CD4-positive, alpha-beta memory T cell (primary cell): ENCODE measurements around the gene MXRA8. TPM values are rescaled to one million over a fixed set of nuclear protein-coding genes. Genes with fewer than 3 reads are reported as not detected.
A peak's percentile ranks its signal among the peaks of the same experiment; 100 is the strongest.

Source experiments
- CTCF ChIA-PET: fragments of 350-600 bp; sonication (Branson Sonifier 250); formaldehyde crosslinking; loops from one replicate; lab custom pipeline; 2021; ENCODE audit warnings: inconsistent platforms; ENCODE audit not compliant: partially characterized antibody; lab: Charles Lee
- POLR2A ChIA-PET: fragments of 350-600 bp; sonication (Branson Sonifier 250); formaldehyde crosslinking; loops from one replicate; lab custom pipeline; 2021; ENCODE audit not compliant: partially characterized antibody; lab: Charles Lee
- DNase-seq, 5 donors: peaks; one replicate each; pipeline versions ENCODE4 v3.0.0 to v3.0.0-alpha.2; 2020 to 2022; ENCODE audit warnings: mixed read lengths in 1 of 5
- H3K27ac ChIP-seq: one replicate; pipeline ENCODE4 v1.7.0; 2013; ENCODE audit warnings: low read depth, low read length
- H3K27me3 ChIP-seq: 2 replicates; pipeline ENCODE4 v1.7.0; 2013; ENCODE audit warnings: mild to moderate bottlenecking, low read length, moderate library complexity; ENCODE audit not compliant: insufficient read depth
- H3K36me3 ChIP-seq: 2 replicates; pipeline ENCODE4 v1.7.0; 2013; ENCODE audit warnings: mild to moderate bottlenecking, low read length, moderate library complexity; ENCODE audit not compliant: insufficient read depth
- H3K4me1 ChIP-seq: 2 replicates; pipeline ENCODE4 v1.7.0; 2013; ENCODE audit warnings: mild to moderate bottlenecking, low read length, moderate library complexity; ENCODE audit not compliant: insufficient read depth
- H3K4me3 ChIP-seq, 2 donors: one replicate each; pipeline ENCODE4 v1.7.0; 2013; ENCODE audit warnings: low read length in 2 of 2, mild to moderate bottlenecking in 1 of 2
- H3K9me3 ChIP-seq, 2 donors: one replicate each; pipeline ENCODE4 v1.7.0; 2013; ENCODE audit warnings: low read length in 2 of 2, control low read depth in 1 of 2; ENCODE audit not compliant: control insufficient read depth in 1 of 2
- H3K27ac Mint-ChIP-seq, 7 donors: one replicate each; pipeline ENCODE4 v1.8.0; 2020 to 2021; ENCODE audit warnings: mixed read lengths in 7 of 7, mild to moderate bottlenecking in 6 of 7, inconsistent platforms in 3 of 7, moderate library complexity in 3 of 7
- H3K27me3 Mint-ChIP-seq, 2 donors: one replicate each; pipeline ENCODE4 v1.8.0; 2020 to 2021; ENCODE audit warnings: mixed read lengths in 2 of 2
- H3K36me3 Mint-ChIP-seq, 2 donors: one replicate each; pipeline ENCODE4 v1.8.0; 2020 to 2021; ENCODE audit warnings: mixed read lengths in 2 of 2, inconsistent platforms in 1 of 2, mild to moderate bottlenecking in 1 of 2
- H3K4me1 Mint-ChIP-seq, 4 donors: one replicate each; pipeline ENCODE4 v1.8.0; 2020 to 2021; ENCODE audit warnings: mixed read lengths in 4 of 4, mild to moderate bottlenecking in 1 of 4
- H3K4me3 Mint-ChIP-seq, 8 donors: one replicate each; pipeline ENCODE4 v1.8.0; 2020 to 2021; ENCODE audit warnings: mixed read lengths in 8 of 8, mild to moderate bottlenecking in 7 of 8, moderate library complexity in 6 of 8, inconsistent platforms in 3 of 8
- H3K9me3 Mint-ChIP-seq, 8 donors: one replicate each; pipeline ENCODE4 v1.8.0; 2020 to 2021; ENCODE audit warnings: mixed read lengths in 8 of 8, mild to moderate bottlenecking in 5 of 8, inconsistent platforms in 3 of 8, moderate library complexity in 1 of 8
- intact Hi-C: fragments of 100-400 bp; cut with micrococcal nuclease; formaldehyde crosslinking; loops from one replicate; pipeline ENCODE4 v1.15.1; 2023
- polyA plus RNA-seq, 2 donors: library from polyadenylated mRNA; unstranded; fragments of 300-500 nt; fragmentation: Illumina TruSeq; gene quantifications; one replicate each; pipeline ENCODE4 v1.2.3, GENCODE V29; 2021
- total RNA-seq, 2 experiments: library from RNA; stranded (reverse); gene quantifications; one replicate each; pipeline ENCODE4 v1.2.3, GENCODE V29; 2021

MXRA8 gene
- total and polyA plus RNA-seq, 4 experiments from 2014 or later: 0.35 to 0.57 TPM; not detected in 2

DNA sequence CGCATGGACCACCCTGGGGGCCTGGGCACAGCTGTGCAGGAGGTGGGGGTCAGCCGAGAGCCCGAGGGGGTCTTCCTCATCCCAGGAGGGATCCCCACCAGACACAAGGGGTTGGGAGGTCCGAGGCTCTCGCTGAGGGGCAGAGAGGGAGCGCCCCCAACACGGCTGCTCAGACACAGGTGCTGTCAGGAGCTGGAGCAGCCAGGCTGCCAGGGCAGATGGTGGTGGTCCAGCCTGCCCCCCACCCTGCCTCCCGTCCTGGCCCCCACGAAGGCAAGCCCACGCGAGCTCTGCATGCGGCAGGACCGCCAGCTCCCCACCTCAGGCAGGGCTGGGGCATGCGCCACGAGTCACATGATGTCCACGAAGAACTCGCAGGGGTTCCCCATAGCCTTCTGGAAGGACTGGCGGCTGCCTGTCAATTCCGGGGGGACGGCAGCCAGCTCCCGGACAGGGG lies 22.5 kb downstream of the MXRA8 start:
- no peaks in the 10 kb centered on the region for H3K36me3 ChIP-seq
- no peak overlapping the region for H3K27ac Mint-ChIP-seq
- H3K4me3 ChIP-seq: no peak overlapping the region
- no peak for DNase-seq
- H3K4me1 ChIP-seq: no peaks in the 10 kb centered on the region
- H3K4me3 Mint-ChIP-seq: no peak overlapping the region
- no peak overlapping the region for H3K27ac ChIP-seq
- H3K27me3 ChIP-seq: no peaks in the 10 kb centered on the region
- ChIA-PET POLR2A (interaction anchor here (1.1 to 1.6 kb wide), 3 partner anchors 15 to 64 kb away, joined by 3 read pairs; no protein-coding TSS in a partner anchor), CTCF (no interaction called here)
- intact Hi-C loops: no loop called here
- H3K9me3 Mint-ChIP-seq: no peaks in the 10 kb centered on the region
- H3K36me3 Mint-ChIP-seq: peaks cover 4 to 6% of the 10 kb centered on the region in 2 donors
- H3K4me1 Mint-ChIP-seq: peaks cover 0 to 3% (median 1%) of the 10 kb centered on the region in 4 donors
- no peaks in the 10 kb centered on the region for H3K27me3 Mint-ChIP-seq
- H3K9me3 ChIP-seq: no peaks in the 10 kb centered on the region

DNA sequence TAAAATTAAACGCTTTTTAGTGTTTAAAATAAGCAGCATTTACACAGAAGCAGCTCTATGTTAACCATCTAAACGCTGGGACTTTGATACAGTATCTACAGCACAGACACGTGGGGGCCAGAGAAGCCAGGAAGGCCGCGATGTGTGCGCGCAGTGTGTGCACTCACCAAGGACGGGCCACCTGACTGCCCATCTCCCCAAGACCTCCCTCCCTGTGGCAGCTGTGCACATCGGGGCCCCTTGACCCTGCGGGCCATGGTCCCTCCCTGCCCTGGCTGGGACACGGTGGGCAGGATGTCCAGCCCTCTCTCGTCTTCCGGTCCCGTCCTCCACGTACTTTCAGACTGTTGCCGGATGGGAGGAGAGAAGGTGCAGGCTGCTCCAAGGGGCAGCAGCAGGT lies 23.1 kb downstream of the MXRA8 start:
- ChIA-PET POLR2A (interaction anchor here (1.1 to 1.6 kb wide), 2 partner anchors 24 to 65 kb away, joined by 3 read pairs; no protein-coding TSS in a partner anchor), CTCF (no interaction called here)
- H3K4me3 ChIP-seq: no peak overlapping the region
- no peak for DNase-seq
- Mint-ChIP-seq H3K4me3 (no peak overlapping the region), H3K9me3 (no peaks in the 10 kb centered on the region), H3K27ac (peak overlapping the region in 1 of 7 donors; percentile 65), H3K27me3 (no peaks in the 10 kb centered on the region), H3K36me3 (peaks cover 0 to 6% of the 10 kb centered on the region in 2 donors), H3K4me1 (no peaks in the 10 kb centered on the region)
- no peaks in the 10 kb centered on the region for H3K9me3 ChIP-seq
- no peaks in the 10 kb centered on the region for H3K36me3 ChIP-seq
- no peak overlapping the region for H3K27ac ChIP-seq
- no peaks in the 10 kb centered on the region for H3K4me1 ChIP-seq
- no peaks in the 10 kb centered on the region for H3K27me3 ChIP-seq
- intact Hi-C loops: no loop called here

DNA sequence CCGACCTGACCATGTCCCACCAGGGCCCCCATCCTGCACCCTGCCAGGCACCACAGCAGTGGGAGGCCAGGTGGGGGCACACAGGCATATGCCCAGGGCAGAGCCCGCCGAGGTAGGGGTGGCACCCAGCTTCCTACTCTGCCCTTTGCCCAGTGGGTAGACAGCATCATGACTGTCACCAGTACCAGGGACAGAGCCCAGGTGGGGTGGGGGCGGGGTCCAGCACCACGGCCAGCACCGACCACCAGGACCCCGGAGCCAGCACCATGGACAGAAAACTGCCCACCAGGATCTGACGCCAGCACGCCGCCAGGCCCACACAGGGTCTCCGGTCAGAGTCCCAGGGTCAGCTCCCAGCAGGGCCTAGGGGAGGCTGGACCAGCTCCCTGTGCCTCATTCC lies 23.5 kb downstream of the MXRA8 start:
- H3K4me1 ChIP-seq: no peaks in the 10 kb centered on the region
- Mint-ChIP-seq H3K27me3 (no peaks in the 10 kb centered on the region), H3K4me3 (no peak overlapping the region), H3K36me3 (peaks cover 0 to 5% of the 10 kb centered on the region in 2 donors), H3K4me1 (peaks cover 0 to 2% (median 1%) of the 10 kb centered on the region in 4 donors), H3K27ac (peak overlapping the region in 1 of 7 donors; percentile 65), H3K9me3 (no peaks in the 10 kb centered on the region)
- no peak for DNase-seq
- H3K4me3 ChIP-seq: no peak overlapping the region
- H3K27me3 ChIP-seq: no peaks in the 10 kb centered on the region
- no peak overlapping the region for H3K27ac ChIP-seq
- H3K9me3 ChIP-seq: no peaks in the 10 kb centered on the region
- no peaks in the 10 kb centered on the region for H3K36me3 ChIP-seq
- CTCF ChIA-PET: no interaction called here
- POLR2A ChIA-PET: interaction anchor here (1.6 kb wide), 1 partner anchor 23 kb away, joined by 3 read pairs; no protein-coding TSS in a partner anchor
- intact Hi-C loops: no loop called here

DNA sequence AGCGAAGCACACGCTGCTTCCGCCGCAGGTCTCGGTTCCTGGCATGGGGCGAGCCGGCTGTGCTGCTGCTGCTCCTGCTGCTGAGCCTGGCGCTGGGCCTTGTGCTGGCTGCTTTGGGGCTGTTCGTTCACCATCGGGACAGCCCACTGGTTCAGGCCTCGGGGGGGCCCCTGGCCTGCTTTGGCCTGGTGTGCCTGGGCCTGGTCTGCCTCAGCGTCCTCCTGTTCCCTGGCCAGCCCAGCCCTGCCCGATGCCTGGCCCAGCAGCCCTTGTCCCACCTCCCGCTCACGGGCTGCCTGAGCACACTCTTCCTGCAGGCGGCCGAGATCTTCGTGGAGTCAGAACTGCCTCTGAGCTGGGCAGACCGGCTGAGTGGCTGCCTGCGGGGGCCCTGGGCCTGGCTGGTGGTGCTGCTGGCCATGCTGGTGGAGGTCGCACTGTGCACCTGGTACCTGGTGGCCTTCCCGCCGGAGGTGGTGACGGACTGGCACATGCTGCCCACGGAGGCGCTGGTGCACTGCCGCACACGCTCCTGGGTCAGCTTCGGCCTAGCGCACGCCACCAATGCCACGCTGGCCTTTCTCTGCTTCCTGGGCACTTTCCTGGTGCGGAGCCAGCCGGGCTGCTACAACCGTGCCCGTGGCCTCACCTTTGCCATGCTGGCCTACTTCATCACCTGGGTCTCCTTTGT lies 24.7 kb downstream of the MXRA8 start:
- Histone ChIP-seq H3K9me3 (no peaks in the 10 kb centered on the region), H3K4me3 (no peak overlapping the region), H3K4me1 (no peaks in the 10 kb centered on the region), H3K27ac (no peak overlapping the region), H3K36me3 (no peaks in the 10 kb centered on the region), H3K27me3 (no peaks in the 10 kb centered on the region)
- Mint-ChIP-seq H3K36me3 (peaks cover 0 to under 1% of the 10 kb centered on the region in 2 donors), H3K27me3 (no peaks in the 10 kb centered on the region), H3K9me3 (no peaks in the 10 kb centered on the region), H3K4me3 (no peak overlapping the region), H3K4me1 (peaks cover 0 to 9% (median 4%) of the 10 kb centered on the region in 4 donors), H3K27ac (no peak overlapping the region)
- ChIA-PET POLR2A (no interaction called here), CTCF (no interaction called here)
- intact Hi-C loops: no loop called here
- no peak for DNase-seq

DNA sequence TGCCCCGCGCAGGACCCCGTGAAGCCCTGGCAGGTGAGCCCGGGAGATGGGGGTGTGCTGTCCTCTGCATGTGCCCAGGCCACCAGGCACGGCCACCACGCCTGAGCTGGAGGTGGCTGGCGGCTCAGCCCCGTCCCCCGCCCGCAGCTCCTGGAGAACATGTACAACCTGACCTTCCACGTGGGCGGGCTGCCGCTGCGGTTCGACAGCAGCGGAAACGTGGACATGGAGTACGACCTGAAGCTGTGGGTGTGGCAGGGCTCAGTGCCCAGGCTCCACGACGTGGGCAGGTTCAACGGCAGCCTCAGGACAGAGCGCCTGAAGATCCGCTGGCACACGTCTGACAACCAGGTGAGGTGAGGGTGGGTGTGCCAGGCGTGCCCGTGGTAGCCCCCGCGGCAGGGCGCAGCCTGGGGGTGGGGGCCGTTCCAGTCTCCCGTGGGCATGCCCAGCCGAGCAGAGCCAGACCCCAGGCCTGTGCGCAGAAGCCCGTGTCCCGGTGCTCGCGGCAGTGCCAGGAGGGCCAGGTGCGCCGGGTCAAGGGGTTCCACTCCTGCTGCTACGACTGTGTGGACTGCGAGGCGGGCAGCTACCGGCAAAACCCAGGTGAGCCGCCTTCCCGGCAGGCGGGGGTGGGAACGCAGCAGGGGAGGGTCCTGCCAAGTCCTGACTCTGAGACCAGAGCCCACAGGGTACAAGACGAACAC lies 25.4 kb downstream of the MXRA8 start:
- H3K9me3 Mint-ChIP-seq: no peaks in the 10 kb centered on the region
- DNase-seq: no peak
- H3K4me3 Mint-ChIP-seq: no peak overlapping the region
- no peak overlapping the region for H3K27ac Mint-ChIP-seq
- intact Hi-C loops: no loop called here
- H3K27ac ChIP-seq: no peak overlapping the region
- no peaks in the 10 kb centered on the region for H3K4me1 ChIP-seq
- no peaks in the 10 kb centered on the region for H3K9me3 ChIP-seq
- no peaks in the 10 kb centered on the region for H3K27me3 ChIP-seq
- H3K4me1 Mint-ChIP-seq: peaks cover 0 to 9% (median 4%) of the 10 kb centered on the region in 4 donors
- H3K36me3 Mint-ChIP-seq: no peaks in the 10 kb centered on the region
- no peak overlapping the region for H3K4me3 ChIP-seq
- H3K36me3 ChIP-seq: no peaks in the 10 kb centered on the region
- no peaks in the 10 kb centered on the region for H3K27me3 Mint-ChIP-seq
- CTCF ChIA-PET: no interaction called here
- POLR2A ChIA-PET: no interaction called here

DNA sequence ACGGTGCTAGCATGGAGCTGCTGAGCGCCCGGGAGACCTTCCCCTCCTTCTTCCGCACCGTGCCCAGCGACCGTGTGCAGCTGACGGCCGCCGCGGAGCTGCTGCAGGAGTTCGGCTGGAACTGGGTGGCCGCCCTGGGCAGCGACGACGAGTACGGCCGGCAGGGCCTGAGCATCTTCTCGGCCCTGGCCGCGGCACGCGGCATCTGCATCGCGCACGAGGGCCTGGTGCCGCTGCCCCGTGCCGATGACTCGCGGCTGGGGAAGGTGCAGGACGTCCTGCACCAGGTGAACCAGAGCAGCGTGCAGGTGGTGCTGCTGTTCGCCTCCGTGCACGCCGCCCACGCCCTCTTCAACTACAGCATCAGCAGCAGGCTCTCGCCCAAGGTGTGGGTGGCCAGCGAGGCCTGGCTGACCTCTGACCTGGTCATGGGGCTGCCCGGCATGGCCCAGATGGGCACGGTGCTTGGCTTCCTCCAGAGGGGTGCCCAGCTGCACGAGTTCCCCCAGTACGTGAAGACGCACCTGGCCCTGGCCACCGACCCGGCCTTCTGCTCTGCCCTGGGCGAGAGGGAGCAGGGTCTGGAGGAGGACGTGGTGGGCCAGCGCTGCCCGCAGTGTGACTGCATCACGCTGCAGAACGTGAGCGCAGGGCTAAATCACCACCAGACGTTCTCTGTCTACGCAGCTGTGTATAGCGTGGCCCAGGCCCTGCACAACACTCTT lies 26.2 kb downstream of the MXRA8 start:
- Histone ChIP-seq H3K27ac (no peak overlapping the region), H3K4me3 (no peak overlapping the region), H3K27me3 (no peaks in the 10 kb centered on the region), H3K4me1 (peaks cover under 1% of the 10 kb centered on the region), H3K9me3 (no peaks in the 10 kb centered on the region), H3K36me3 (no peaks in the 10 kb centered on the region)
- DNase-seq: no peak
- ChIA-PET POLR2A (interaction anchor here (1.0 kb wide), 1 partner anchor 46 kb away, joined by 4 read pairs; no protein-coding TSS in a partner anchor), CTCF (no interaction called here)
- Mint-ChIP-seq H3K4me3 (no peak overlapping the region), H3K9me3 (no peaks in the 10 kb centered on the region), H3K27me3 (no peaks in the 10 kb centered on the region), H3K4me1 (peaks cover 0 to 13% (median 4%) of the 10 kb centered on the region in 4 donors), H3K36me3 (peaks cover 0 to 1% of the 10 kb centered on the region in 2 donors), H3K27ac (no peak overlapping the region)
- intact Hi-C loops: no loop called here
